ENCODE results near the gene FARS2. TPM values are rescaled to one million over a fixed set of nuclear protein-coding genes. Genes with fewer than 3 reads are reported as not detected.

Gene FARS2
- total and polyA plus RNA-seq, 12 donors = 7.6 to 22.4 (median 20.8) TPM

DNA sequence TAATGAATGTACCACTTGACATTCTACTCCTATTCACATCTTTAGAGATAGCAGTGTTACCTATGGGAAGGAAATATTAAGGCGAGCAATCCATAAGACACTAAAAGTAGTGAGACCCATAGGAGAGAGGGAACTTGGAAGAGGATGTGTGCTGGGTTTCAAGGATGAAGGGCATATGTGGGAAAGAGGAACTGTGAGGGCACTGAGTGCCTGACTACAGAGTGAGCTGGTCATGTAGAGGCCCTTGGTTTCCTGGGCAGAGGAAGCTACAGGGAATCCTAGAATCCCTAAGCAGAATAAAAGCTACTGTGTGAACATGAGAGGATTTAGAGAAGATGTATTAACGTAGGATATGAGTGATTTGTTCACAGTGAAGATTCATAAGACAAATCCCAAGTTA, 262.8 kb downstream of the FARS2 start:
- TF ChIP-seq, protein P1, sequence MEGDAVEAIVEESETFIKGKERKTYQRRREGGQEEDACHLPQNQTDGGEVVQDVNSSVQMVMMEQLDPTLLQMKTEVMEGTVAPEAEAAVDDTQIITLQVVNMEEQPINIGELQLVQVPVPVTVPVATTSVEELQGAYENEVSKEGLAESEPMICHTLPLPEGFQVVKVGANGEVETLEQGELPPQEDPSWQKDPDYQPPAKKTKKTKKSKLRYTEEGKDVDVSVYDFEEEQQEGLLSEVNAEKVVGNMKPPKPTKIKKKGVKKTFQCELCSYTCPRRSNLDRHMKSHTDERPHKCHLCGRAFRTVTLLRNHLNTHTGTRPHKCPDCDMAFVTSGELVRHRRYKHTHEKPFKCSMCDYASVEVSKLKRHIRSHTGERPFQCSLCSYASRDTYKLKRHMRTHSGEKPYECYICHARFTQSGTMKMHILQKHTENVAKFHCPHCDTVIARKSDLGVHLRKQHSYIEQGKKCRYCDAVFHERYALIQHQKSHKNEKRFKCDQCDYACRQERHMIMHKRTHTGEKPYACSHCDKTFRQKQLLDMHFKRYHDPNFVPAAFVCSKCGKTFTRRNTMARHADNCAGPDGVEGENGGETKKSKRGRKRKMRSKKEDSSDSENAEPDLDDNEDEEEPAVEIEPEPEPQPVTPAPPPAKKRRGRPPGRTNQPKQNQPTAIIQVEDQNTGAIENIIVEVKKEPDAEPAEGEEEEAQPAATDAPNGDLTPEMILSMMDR (IDR thresholded peaks at IDR 0.05) = no peak
- Histone ChIP-seq H3K36me3 (no peaks in the 10 kb centered on the region), H3K27me3 (no peaks in the 10 kb centered on the region), H3K9me3 (no peaks in the 10 kb centered on the region), H3K4me3 (no peak overlapping the region), H3K27ac (no peak overlapping the region), H3K4me1 (peaks cover 0 to 14% (median 8%) of the 10 kb centered on the region in 9 donors)
- WGBS, 2 donors = 97 to 98% methylated on average over 2 of the region's 2 CpGs
- intact Hi-C loops (cut with DNase I) = no loop called here
- ATAC-seq = no peak
- DNase-seq = no peak

DNA sequence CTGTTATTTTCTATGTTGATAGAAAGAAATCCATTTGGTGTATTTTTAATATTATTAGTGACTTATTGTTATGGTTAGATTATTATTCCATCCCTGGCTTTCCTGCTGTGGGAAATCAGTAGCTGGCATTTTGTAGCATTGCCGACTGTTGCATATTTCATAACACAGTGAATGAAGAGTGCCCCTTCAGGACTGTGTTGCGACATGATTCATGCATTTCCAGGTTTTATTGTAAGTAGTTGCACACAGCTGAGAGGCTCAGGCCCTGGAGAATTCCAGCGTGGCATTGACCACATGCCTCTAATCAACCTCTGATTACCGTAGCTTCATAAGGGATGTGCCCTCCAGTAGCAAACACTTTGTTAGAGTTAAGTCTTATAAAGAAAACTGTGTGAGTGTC, 263.9 kb downstream of the FARS2 start:
- 88% methylated on average over 4 of the region's 4 CpGs for WGBS, 2 donors
- no peaks in the 10 kb centered on the region for H3K27me3 ChIP-seq
- no peak overlapping the region for H3K4me3 ChIP-seq
- TF ChIP-seq, protein P1 (IDR thresholded peaks at IDR 0.05) = no peak
- H3K4me1 ChIP-seq = peaks cover 0 to 10% (median 5%) of the 10 kb centered on the region in 9 donors
- intact Hi-C loops (cut with DNase I) = no loop called here
- H3K36me3 ChIP-seq = no peaks in the 10 kb centered on the region
- H3K9me3 ChIP-seq = no peaks in the 10 kb centered on the region
- no peak for DNase-seq
- no peak overlapping the region for H3K27ac ChIP-seq
- no peak for ATAC-seq

DNA sequence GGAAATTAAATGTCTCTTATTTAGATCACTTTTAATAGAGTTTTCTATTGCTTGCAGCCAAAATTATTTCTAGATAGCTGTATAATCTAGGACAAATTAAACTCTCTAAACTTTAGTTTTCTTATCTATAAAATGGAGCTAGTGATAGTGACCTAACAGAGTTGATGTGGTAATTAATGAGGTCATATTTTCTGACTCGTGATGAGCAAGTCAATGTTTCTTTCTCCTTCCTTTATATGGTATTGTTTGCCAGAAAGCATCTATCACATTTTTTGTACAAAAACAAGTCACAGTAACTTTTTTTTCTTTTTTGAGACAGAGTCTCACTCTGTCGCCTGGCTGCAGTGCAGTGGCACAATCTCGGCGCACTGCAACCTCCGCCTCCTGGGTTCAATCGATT, 267.7 kb downstream of the FARS2 start:
- TF ChIP-seq, protein P1 (IDR thresholded peaks at IDR 0.05) = no peak
- intact Hi-C loops (cut with DNase I) = no loop called here
- ATAC-seq (no peak), DNase-seq (no peak)
- Histone ChIP-seq H3K36me3 (no peaks in the 10 kb centered on the region), H3K4me1 (no peaks in the 10 kb centered on the region), H3K9me3 (no peaks in the 10 kb centered on the region), H3K27me3 (no peaks in the 10 kb centered on the region), H3K27ac (no peak overlapping the region), H3K4me3 (no peak overlapping the region)
- 94 to 96% methylated on average over 6 of the region's 6 CpGs for WGBS, 2 donors

DNA sequence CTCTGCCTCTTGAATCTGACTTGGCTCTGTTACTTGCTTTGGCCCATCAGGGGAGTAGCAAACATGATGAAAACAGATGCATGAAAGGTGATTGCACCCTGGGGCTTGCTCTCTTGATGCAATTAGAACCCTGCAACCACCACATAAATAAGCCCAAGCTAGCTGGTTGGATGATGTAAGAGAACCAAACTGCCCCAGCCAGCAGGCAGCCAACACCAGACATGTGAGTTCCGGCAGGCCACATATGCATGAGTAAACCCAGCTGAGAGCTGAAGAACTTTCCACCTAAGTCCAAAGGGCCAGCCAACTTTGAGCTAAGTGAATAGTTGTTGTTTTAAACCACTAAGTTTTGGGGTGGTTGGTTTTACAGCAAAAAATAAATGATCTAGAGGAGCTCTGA, 268.4 kb downstream of the FARS2 start:
- H3K4me3 ChIP-seq = no peak overlapping the region
- ATAC-seq = no peak
- intact Hi-C loops (cut with DNase I) = no loop called here
- H3K4me1 ChIP-seq = no peaks in the 10 kb centered on the region
- WGBS, 2 donors = 100% methylated on average over 1 of the region's 1 CpG
- DNase-seq = no peak
- H3K27ac ChIP-seq = no peak overlapping the region
- TF ChIP-seq, protein P1 (IDR thresholded peaks at IDR 0.05) = no peak
- H3K27me3 ChIP-seq = no peaks in the 10 kb centered on the region
- no peaks in the 10 kb centered on the region for H3K36me3 ChIP-seq
- H3K9me3 ChIP-seq = no peaks in the 10 kb centered on the region

DNA sequence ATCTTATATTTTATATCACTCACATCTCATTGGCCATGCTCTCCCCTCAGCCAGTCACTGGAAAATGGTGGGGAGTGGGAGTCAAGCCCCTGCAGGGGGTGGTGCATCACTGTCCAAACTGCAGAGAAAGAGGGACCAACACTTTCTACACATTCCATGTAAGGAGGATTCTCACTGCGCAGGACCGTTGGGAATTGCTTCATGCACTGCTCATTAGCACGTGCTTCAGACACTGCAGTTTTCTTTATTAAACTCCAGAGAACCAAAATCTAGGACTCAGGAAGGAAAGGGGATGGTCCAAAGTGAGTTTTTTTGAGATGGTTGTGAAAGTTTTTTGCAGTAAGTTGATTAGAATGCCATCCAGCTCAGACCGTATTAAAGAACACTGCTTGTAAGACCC, 269.8 kb downstream of the FARS2 start:
- ATAC-seq (no peak), DNase-seq (no peak)
- Histone ChIP-seq H3K9me3 (no peaks in the 10 kb centered on the region), H3K36me3 (no peaks in the 10 kb centered on the region), H3K27ac (no peak overlapping the region), H3K27me3 (no peaks in the 10 kb centered on the region), H3K4me1 (no peaks in the 10 kb centered on the region), H3K4me3 (no peak overlapping the region)
- intact Hi-C loops (cut with DNase I) = no loop called here
- 61 to 71% methylated on average over 4 of the region's 4 CpGs for WGBS, 2 donors
- TF ChIP-seq, protein P1 (IDR thresholded peaks at IDR 0.05) = no peak

All from heart right ventricle (tissue), 16 donors.